HG03196 (cell line): ENCODE results near the gene CHRND.

Source experiments
- ATAC-seq: cut with Tn5 transposase; IDR thresholded peaks from one replicate; pipeline ENCODE4 v1.9.1; 2021; ENCODE audit not compliant: unreplicated experiment

The CHRND gene

DNA sequence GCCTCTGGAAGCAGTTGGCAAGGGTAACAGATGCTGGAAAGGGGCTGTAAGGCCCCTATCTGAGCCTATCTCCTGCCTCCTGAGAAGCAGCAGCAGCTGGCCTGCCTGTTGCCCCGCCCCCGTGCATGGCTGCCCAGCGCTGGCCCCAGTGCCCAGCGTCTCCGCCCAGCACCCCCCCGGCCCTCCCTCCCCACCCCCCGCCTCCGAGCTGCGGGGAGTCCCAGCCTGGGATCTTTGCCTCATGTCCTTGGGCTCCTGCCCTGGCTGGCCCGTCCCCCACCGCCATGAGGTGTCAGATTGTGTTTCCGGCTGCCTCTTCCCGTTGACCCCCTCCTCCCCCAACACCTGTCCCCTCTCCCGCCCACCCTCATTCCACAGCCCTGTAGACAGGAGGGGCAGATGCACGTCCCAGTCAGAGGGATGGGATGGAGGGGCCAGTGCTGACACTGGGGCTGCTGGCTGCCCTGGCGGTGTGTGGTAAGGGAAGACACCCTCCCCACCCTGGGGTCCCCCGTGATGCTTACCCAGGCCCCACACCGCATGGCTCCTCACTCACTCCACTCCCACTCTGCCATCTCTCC, at the start of gene CHRND:
Gene CHRND (plus strand): TSS at position 370 of the 581 bp plus-strand sequence. CDS start 56 bp downstream, at position 426.
- no peak for ATAC-seq

DNA sequence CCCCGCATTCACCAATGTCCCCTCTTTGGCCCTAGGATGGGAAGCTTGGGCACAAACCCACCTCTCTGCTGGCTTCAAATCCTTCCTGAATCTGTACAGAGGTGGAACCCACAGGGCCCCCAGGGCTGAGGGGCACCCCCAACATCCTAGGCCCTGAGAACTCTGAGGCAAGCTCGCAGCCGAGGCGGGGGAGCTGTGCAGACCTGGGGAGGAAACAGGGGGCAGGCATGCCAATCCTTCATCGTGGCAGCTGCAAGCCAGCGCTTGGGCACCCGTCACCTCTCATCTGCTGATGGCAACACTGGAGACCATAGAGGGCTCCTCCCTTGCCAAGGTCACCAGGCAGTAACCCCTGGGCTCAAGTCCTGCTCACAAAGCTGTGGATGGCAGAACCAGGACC, 49.2 kb upstream of the CHRND start:
- ATAC-seq = no peak

DNA sequence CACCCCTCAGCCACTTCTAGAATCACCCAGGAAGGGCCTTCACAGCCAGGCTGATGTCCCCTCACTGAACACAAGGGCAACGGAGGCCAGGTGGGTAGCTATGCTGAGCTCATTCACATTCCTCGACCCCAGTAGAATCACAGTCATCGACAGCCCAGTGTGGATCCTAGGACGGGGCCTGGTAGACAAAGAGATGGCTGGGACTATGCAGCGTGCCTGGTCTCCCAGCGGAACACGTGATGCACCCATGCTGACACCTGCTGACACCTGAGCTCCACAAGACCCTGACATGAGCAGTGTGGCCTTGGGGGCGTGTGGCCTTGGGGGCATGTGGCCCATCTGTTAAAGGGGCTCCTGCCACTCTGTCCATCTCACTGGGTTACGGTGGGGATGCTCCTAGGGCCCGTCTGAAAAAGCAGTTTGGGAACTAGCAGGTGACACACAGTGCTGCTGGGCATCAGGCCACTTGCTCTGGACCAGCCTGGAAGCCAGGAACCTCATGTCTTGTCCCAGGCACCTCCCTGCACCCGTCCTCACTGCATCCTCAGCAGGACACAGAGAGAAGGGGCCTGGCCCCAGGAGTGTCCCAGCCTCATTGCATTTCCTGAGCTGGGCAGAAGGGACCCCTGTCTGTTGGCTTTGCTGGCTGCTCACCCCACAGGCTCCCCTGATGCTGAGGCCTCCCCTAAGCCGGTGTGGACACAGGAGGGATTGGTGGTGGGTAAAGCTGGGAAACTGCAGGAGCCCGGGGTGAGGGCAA, 48.0 kb upstream of the CHRND start:
- no peak for ATAC-seq

DNA sequence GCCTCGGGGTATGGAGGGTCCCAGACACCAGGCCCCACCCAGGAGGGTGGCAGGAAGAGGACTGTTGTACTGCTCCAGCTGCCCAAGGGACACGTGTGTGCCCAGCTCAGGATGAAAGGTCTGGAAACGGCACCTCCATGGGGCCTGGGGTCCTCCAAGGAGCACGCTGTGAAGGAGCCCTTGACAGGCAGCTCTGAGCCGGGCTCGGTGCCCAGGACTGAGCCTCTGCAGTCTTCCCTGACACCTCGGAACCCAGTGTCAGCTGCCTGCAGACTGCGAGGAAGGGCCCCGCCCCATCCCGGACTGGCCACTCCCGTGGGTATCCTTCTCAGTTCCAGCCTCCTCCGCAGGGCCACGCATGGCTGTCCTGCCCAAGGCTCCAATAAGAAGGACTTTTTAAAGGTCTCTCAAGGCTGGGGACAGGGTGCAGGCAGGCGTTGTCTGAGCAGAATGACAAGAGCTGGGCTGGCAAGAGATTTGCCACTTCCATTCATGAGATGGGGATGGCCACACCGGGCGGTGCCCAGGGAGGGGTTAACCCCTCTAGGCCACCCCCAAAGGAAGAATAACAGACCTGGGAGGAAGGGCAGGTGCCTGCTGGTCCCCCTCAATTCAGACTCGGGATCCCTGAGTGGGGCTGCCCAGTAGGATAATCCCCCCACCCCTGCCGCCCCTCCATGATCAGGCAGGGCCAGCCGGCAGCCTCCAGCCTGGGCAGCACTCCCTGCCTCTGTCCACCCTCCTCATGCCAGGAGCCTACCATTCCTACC, 47.2 kb upstream of the CHRND start:
- ATAC-seq = no peak

DNA sequence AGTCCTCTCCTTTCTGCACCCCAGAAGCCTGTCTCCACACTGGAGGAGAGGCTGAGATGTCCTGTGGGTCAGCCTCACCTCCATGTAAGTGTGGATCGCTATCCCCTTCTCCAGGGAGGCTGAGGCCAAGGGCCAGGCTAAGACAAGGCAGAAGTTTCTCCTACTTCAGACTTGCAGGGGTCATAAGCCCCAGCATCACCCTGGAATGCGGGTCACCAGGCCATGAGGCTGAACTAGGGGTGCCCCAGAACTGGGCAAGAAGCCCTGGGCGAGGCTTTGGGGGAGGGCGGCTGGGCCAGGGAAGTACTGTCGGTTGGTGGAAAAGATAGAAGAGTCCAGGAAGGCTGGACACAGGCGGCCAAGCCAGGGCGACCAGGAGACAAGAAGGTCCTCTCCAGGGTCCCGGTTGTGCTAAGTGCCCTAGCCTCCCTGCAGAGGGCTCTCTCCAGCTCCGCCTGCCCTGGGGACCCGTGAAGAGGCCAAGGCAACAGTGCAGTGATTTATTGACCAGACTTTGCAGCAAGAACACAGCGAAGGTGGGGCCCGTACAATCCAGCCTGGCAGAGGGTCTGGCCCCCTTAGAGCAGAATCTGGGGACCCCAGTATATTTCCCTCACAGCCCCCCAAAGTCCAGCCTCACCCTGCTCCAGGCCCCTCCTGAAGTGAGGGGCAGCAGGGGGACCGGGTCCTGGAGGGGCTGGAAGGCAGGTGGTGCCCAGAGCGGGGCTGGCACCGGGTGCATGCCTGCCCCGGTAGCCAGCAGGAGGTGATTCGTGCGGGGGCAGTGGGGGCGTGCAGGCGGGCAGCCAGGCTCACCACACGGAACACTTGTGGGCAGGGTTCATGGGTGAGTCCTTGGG, 46.4 kb upstream of the CHRND start:
- no peak for ATAC-seq

DNA sequence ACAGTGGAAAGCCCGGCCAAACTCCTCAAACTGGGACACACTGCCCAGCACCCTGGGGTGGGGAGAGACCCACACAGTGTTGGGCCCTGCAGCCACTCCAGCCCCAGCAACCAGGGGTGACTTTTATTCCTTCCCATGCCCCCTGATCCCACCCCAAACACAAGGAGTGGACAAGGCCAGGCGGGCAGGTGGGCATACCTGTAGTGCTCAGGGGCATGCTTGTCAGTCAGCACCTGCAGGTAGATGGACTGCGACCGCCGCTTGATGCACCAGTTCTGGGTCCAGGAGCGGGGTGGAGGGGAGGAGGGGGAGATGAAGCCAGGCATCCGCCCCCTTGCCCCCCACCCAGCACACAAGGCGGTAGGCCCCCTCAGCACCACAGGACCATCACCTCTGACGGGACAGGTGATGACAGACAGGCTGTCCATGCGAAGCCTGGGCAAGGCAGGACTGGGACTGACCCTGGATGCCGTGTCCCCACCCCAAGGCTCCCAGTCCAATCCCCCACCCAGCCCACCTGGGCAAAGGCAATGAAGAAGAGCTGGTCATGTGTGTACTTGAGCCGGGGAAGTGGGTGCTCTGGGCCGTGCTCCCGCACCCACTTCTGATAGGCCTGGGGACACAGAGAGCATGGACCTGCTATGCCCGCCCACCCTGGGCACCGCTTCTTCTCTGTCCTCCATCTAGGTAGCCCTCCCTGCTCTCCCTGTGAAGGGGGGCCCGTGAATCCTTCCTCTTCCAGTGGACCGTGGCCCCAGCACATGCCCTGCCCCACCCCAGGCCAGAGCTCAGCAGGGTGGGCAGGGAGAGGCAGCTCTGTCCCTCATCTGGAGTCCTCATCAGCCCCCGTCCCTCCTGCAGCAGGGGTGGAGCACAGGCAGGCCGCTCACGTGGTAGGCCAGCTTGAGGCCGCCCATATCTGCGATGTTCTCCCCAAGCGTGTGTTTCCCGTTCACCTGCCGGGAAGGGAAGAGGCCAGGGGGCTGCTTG, 45.5 kb upstream of the CHRND start:
- no peak for ATAC-seq

DNA sequence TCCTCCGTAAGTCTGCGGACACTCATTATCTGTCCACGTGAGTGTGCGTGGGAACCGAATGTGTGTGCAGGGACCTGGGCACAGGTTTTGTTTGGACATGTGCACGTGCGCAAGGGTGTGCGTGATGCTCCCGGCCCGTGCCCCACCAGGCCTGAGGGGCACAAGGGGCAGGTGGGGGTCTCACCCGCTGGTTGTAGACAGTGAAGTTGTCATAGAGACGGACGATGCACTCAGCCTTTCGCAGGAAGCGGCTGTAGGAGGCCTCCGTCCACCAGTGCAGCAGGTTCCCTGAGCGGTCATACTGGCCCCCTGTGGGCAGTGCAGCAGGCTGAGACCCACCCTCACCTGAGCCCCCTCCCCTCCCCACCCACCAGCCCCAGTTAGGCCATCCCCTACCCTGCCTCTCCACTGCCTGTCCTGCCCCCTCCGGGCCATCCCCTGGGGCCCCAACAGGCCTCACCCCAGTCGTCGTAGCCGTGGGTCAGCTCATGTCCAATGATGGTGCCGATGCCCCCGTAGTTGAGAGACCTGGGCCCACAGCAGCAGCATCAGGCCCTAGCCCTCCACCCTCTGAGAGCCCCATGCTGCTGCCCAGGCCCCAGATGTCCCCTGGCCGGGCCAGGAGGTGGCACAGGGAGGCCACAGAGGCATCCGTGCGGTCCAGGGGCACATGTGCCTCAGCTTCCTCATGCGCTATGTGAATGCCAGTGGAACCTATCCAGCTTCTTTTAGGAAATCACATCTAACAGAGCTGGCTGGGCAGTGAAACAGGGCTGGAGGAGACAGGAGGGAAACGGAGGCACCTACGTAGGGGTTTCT, 44.4 kb upstream of the CHRND start:
- ATAC-seq = no peak

DNA sequence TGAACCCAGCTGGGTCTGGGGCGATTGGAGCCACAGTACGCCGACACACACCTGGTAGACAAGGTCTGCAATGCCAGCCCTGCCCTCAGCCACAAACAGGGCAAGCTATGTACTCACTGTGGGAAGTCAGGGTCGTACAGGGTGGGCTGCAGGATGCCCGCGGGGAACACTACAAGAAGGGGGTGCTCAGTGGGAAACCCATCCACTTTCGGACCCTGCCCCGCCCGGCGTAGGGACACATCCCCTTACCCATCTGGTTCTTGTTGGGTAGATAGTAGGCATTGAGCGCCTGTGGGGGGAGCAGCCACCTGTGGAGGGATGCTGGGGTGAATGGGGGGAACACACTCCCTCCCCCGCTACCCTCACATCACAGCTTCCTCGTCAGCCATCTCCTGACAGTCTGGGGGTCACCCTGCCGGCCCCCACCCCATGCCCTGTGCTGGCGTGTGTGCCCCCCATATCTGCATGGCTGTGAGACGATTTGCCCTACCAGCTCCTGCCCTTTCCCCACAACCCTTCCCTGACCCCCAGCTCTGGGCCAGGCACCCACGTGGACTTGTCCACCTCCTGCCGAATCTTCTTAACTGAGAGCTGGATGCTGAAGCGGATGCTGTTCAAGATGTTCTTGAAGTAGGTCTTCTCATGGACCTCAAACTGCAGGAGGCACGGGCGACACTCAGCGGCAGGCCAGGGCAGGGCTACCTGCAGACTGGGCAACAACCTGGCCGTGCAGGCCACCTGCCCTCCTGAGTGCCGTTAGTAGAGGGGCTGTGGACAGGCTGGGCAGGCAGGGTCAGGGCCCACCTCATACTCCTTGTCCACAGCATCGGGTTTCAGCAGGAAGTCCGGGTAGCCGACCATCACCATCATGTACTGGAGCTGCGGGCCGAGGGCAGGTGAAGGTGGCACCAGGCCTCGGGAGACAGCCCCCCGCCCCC, 43.4 kb upstream of the CHRND start:
- no peak for ATAC-seq

DNA sequence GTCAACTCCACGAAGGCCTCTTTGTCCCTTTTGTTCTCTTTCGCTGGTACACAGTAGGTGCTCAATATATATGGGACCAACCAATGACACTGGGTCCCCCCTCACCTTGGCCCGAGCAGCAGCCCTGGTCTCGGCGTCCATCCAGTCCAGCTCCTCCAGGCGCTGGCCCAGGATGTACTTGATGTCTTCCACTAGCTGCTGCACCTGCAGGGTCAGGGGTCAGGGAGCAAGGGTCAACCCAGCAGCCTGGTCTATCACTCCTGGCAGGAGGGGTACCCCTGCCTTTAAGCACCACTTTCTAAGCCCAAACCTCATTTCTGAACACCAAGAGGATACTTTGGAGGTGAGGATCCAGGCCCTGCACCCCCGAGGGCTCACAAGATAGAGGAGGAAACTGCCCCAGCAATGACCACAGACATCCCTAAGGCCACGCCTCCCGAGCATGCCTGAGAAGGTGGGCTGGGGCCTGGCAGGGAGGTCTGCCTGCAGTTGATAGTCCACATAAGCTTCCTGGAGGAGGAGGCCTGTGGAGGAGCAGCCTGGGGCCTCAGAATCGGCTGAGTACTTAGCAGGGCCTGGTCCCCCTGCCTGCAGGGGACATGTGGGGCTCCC, 42.5 kb upstream of the CHRND start:
- ATAC-seq = no peak

DNA sequence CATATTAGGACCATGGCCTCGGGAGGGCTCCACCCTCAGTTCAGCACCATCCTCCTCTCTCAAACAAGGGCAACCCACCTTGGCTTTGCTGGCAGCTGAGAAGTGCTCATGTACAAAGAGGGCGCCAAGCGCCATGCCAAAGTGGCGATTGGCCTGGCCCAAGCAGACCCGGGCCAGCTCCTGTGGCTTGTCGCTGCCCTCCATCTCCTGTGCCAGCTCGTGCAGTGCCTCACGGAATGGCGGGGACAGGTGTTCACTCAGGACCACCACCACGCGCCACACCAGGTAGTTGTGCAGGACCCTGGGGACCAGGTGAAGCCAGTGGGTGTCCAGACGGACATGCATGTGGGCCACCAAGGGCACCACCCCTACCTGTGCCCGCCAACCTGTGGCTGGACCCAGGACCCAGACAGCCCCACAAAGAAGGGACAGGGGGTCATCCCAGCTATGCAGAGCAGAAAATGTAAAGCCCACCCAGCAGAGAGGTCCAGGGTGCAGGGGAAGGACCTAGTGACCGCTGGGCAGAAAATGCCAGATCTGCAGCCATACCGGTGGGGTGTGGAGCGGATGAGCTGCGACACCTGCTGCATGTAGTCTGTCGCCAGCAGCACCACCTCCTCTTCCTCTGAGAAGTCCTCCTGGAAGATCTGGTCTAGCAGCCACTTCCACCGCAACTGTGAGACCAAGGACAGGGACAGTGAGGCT, 41.9 kb upstream of the CHRND start:
- no peak for ATAC-seq

DNA sequence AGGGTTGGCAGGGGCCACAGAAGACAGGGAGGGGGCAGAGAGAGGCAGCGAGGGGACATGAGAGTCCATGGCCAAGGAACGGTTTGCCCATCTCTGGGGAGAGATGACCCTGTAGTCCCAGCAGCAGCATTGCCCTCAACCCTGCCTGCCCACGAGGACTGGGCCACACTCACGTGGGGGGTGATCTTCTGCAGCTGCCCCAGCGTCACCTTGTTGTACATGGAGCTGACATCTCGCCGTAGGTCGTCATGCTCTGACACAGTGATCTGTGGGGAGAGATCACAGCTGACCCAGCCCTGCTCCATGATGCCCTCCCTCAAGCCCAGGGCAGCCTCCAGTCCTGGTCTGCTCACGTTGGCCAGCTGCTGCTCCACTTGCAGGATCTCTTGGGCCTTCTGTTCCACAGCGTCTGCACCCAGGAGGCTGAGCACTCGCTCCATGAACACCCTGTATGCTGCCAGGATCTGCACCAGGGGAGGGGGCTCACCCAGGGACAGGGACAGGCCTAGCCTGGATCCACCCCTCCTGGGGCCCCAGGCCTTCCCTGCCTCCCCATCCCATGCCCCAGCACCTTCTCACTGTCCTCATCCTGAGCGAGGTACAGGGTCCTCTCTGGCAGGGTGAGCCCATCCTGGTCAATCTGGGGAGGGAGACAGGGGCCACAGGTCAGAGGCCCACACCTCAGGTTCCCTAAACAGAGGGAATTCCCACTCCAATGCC, 41.2 kb upstream of the CHRND start:
- ATAC-seq = no peak

DNA sequence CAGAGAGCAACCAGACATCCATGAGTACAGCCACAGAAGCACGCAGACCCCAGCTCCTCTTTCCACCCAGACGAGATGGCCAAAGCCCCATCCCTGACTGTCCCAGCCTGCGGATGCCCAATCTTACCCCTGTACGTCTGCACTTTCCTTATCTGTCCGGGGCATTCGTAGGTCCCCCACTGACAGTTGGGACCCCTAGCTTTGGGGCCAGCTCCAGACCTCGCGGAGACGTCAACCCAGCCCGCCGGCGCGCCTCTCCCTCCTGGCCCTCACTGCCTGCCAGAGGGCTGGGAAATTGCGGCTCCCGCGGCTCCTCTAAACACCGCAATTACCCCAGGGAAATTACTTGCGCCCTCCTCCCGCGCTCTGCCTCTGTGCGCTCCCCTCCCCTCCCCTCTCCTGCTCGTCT, 40.6 kb upstream of the CHRND start:
- ATAC-seq = no peak

DNA sequence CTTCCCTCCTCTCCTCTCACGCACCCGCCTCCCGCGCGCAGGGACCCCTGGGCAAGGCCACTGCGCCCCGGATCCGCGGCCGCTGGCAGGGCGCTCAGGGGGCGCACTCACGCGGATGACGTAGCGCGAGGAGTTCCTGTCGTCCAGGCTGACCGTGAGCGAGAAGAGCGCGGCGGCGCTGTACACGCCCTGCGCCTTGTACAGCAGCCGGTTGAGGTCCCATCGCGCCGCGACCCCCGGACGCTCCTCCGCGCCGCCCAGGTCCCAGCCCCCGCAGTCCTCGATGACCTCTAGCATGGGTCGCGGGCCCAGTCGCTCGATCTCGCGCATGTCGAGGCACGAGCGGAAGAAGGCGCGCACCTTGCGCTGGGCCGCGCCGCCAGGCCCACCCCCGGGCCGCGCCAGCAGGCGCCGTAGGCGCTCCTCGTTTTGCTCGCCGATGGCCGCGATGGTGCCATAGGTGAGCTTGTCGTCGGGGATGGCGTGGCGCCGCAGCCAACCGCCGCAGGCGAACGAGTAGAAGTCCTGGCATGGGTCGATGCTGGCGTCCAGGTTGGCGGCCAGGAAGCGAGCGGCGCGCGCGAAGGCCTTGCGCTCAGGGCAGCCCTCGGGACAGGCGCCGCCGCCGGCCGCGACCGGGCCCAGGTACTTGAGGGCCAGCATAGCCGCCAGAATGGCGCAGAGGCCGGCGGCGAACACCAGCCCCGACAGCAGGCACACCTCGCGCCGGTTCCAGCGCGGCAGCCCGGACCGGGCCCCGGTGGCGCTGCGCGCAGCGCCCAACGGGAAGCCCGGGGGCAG, 40.0 kb upstream of the CHRND start:
- no peak for ATAC-seq

DNA sequence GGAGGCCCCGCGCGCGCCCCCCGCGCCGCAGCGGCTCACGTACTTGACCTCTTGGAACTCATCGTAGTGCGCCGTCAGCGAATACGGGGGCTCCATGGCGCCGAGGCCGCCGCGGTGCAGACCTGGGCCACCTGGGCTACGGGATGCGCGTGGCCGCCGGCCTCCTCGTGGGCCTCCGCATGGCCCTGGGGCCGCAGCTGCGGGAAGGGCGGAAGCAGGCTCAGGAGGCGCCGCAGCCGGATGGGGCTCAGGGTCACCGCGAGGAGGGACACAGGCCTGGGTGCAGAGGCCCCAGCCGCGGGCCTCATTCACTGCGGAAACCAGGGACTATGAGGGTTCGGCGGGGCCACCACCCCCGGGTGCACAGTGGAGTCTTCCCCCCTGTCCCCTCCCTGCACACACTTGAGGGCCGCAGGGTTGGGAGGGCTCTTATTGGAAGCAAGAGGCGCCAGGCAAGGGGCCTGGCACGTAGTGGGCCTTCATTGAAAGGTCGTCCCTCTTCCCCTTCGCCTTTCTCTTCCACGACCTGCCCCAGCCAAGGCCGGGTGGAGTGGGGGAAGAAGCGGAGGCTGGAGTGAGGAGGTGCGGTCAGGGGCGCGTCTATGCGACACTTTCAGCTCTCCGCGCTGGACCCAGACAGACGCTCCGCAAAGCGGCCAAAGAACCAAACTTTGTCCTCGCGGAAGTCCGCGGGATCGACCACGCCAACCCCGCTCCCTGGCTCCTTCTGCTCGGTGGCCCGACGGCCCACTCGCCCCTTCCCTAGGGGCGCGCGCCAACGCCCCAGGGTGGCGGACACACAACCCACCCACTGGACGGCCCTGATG, 39.2 kb upstream of the CHRND start:
- ATAC-seq = no peak
